Measurements from ENCODE around the gene RAI14. TPM values are rescaled to one million over a fixed set of nuclear protein-coding genes. Genes with fewer than 3 reads are reported as not detected.

RAI14 gene
- total RNA-seq, 3 donors from 2014 or later = 12.5 to 38.7 (median 22.4) TPM

DNA sequence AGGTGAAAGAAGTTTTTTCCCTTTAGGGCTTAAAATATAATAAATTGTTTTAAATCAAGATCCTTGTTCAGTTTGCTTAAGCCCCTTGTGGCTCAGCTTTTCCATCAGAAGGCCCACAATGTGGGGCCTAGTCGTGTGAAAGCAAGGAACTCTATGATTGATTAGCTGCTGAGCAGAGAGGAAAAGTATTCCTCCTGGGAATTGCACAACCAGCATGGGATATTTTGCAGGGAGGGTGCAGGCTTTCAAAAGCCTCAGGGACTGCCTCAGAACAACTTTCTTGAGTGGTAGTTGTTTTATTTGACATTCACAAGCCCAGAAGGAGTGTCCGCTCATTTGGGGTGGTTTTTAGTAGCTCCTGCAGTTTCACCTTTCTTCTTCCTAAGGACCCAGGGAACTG lies 202.7 kb downstream of the RAI14 start:
- Histone ChIP-seq H3K4me3 (no peak overlapping the region), H3K9me3 (no peaks in the 10 kb centered on the region), H3K36me3 (no peaks in the 10 kb centered on the region), H3K27ac (no peak overlapping the region), H3K4me1 (no peaks in the 10 kb centered on the region), H3K27me3 (no peaks in the 10 kb centered on the region)
- no peak for TF ChIP-seq POLR2A (IDR thresholded peaks at IDR 0.05)
- TF ChIP-seq, protein P1, sequence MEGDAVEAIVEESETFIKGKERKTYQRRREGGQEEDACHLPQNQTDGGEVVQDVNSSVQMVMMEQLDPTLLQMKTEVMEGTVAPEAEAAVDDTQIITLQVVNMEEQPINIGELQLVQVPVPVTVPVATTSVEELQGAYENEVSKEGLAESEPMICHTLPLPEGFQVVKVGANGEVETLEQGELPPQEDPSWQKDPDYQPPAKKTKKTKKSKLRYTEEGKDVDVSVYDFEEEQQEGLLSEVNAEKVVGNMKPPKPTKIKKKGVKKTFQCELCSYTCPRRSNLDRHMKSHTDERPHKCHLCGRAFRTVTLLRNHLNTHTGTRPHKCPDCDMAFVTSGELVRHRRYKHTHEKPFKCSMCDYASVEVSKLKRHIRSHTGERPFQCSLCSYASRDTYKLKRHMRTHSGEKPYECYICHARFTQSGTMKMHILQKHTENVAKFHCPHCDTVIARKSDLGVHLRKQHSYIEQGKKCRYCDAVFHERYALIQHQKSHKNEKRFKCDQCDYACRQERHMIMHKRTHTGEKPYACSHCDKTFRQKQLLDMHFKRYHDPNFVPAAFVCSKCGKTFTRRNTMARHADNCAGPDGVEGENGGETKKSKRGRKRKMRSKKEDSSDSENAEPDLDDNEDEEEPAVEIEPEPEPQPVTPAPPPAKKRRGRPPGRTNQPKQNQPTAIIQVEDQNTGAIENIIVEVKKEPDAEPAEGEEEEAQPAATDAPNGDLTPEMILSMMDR (IDR thresholded peaks at IDR 0.05) = no peak
- no peak for TF ChIP-seq POLR2AphosphoS5 (IDR thresholded peaks at IDR 0.05)
- intact Hi-C loops (cut with DNase I; ENCODE audit: low total_unique reads) = no loop called here
- DNase-seq (ENCODE audit: low spot score in 2 of 2) = no peak

DNA sequence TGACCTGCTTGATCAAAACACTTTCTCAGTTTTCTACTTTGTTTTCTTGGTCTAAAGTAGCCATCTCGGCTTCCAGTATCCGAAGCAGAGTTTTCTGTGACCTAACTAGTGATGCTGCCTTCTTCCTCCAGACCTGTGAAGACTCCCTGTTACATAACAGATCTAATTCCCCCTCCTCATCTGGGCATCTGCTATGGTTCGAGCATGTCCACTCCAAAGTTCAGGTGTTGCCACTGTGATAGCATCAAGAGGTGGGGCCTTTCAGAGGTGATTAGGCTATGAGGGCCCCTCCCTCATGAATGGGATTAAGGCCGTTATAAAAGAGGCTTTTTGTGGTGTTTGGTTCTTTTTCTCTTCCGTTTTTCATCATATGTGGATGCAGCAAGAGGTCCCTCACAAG lies 203.1 kb downstream of the RAI14 start:
- Histone ChIP-seq H3K4me3 (no peak overlapping the region), H3K27ac (no peak overlapping the region), H3K9me3 (no peaks in the 10 kb centered on the region), H3K36me3 (no peaks in the 10 kb centered on the region), H3K27me3 (no peaks in the 10 kb centered on the region), H3K4me1 (no peaks in the 10 kb centered on the region)
- intact Hi-C loops (cut with DNase I; ENCODE audit: low total_unique reads) = no loop called here
- no peak for DNase-seq (ENCODE audit: low spot score in 2 of 2)
- TF ChIP-seq POLR2AphosphoS5 (IDR thresholded peaks at IDR 0.05) = no peak
- no peak for TF ChIP-seq POLR2A (IDR thresholded peaks at IDR 0.05)
- TF ChIP-seq, protein P1 (IDR thresholded peaks at IDR 0.05) = no peak

DNA sequence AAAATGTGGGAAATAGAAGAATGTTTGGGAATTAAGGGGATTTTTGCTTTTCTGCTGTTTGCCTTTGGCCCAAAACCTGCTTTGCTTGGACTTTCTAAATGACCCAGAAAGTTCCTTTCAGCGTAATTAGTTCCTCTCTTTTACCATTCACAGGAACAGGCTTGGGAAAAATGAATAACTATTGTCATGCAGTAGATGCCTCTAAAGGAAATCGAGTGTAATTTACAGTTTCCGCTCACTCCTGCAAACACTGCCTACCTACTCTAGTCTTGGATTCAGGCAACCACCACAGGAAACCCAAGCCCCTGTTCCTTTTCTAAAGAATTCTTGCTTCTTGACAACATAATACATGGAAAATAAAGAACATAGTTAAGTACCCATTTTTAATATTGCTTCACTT lies 207.8 kb downstream of the RAI14 start:
- H3K9me3 ChIP-seq = no peaks in the 10 kb centered on the region
- H3K36me3 ChIP-seq = no peaks in the 10 kb centered on the region
- TF ChIP-seq POLR2AphosphoS5 (IDR thresholded peaks at IDR 0.05) (no peak), POLR2A (IDR thresholded peaks at IDR 0.05) (no peak)
- TF ChIP-seq, protein P1 (IDR thresholded peaks at IDR 0.05) = no peak
- intact Hi-C loops (cut with DNase I; ENCODE audit: low total_unique reads) = no loop called here
- no peak overlapping the region for H3K27ac ChIP-seq
- no peaks in the 10 kb centered on the region for H3K27me3 ChIP-seq
- no peaks in the 10 kb centered on the region for H3K4me1 ChIP-seq
- H3K4me3 ChIP-seq = no peak overlapping the region
- DNase-seq (ENCODE audit: low spot score in 2 of 2) = no peak

- Histone ChIP-seq H3K4me3 (no peak overlapping the region), H3K4me1 (no peaks in the 10 kb centered on the region), H3K27ac (no peak overlapping the region), H3K36me3 (no peaks in the 10 kb centered on the region), H3K27me3 (no peaks in the 10 kb centered on the region), H3K9me3 (no peaks in the 10 kb centered on the region)
- no peak for TF ChIP-seq POLR2A (IDR thresholded peaks at IDR 0.05)
- TF ChIP-seq POLR2AphosphoS5 (IDR thresholded peaks at IDR 0.05) = no peak
- TF ChIP-seq, protein P1 (IDR thresholded peaks at IDR 0.05) = no peak
- no peak for DNase-seq (ENCODE audit: low spot score in 2 of 2)
- intact Hi-C loops (cut with DNase I; ENCODE audit: low total_unique reads) = no loop called here
These were observed 209.0 kb downstream of the RAI14 start for GRCh38 chr5:34865091-34865490.

DNA sequence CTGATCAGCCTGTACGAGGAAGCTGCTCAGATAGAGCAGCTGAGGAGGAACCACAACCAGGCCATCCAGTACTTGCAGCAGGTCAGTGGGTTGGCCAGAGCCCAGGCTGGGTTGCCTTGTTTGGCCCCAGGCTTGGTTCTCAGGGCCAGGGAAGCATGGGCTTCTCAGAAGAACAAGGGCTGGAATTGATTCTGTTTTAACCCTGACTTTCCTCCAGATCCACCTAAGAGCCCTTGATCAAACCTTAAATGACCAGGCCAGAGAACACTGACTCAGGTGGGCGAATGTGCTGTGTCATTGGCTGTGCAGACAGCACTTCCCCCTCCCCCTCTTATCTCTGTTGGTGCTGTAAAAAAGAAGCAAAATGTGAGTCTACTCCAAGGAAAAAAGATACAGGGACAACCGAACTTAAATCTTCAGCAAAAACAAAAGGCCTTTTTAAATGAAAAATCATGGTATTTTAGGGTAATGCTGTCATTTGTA lies 210.9 kb downstream of the RAI14 start:
- H3K27ac ChIP-seq = peak overlapping the region in 1 of 2 donors; percentile 15
- no peaks in the 10 kb centered on the region for H3K9me3 ChIP-seq
- no peaks in the 10 kb centered on the region for H3K4me1 ChIP-seq
- peak in 1 of 2 donors; percentile 39 for DNase-seq (ENCODE audit: low spot score in 2 of 2)
- no peaks in the 10 kb centered on the region for H3K27me3 ChIP-seq
- H3K4me3 ChIP-seq = no peak overlapping the region
- TF ChIP-seq POLR2AphosphoS5 (IDR thresholded peaks at IDR 0.05) (no peak), POLR2A (IDR thresholded peaks at IDR 0.05) (no peak)
- TF ChIP-seq, protein P1 (IDR thresholded peaks at IDR 0.05) = no peak
- no peaks in the 10 kb centered on the region for H3K36me3 ChIP-seq
- intact Hi-C loops (cut with DNase I; ENCODE audit: low total_unique reads) = no loop called here
